ENCODE results near the gene LRRC46.
A peak's percentile ranks its signal among the peaks of the same experiment; 100 is the strongest.

Gene LRRC46

DNA sequence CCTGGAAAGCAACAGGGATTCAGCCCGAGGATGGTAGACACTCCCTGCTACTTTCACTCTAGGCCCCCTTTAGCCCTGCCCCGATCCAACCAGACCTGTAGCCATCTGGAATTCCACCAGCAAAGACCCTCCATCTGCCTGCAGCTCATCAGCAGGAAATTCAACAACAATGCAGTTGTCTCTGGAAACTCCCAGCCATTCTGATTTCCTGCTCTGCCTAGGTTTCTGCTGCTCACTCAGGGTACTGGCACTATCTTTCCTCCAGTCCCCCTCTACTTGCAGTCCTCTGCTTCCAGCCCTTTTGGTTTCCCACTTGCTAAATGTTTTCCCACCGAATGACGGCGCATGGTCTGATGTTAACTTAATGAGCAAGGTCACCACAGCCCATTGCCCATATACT lies 22.1 kb downstream of the LRRC46 start:
- no peak for DNase-seq

GRCh38 chr17:47855737-47856136 lies 24.3 kb downstream of the LRRC46 start:
- no peak for DNase-seq

- no peak for DNase-seq
Measured at GRCh38 chr17:47856830-47857229, 25.4 kb downstream of the LRRC46 start.

- DNase-seq: no peak
Measured at GRCh38 chr17:47857551-47858455, 26.3 kb downstream of the LRRC46 start.

DNA sequence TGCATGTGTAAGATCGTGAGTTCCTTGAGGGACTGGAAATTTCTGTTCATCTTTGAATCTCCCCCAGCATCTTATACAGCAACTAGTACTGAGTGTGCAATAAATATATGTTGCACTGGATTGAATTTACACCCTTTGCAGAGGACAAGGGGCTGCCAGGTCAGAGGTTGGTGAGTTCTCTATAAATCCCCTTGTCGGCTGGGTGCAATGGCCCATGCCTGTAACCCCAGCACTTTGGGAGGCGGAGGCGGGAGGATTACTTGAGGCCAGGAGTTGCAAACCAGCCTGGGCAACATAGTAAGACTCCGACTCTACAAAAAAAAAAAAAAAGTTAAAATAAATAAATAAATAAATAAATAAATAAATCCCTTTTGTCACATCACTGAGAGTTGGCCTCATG lies 28.9 kb downstream of the LRRC46 start:
- DNase-seq: no peak

DNA sequence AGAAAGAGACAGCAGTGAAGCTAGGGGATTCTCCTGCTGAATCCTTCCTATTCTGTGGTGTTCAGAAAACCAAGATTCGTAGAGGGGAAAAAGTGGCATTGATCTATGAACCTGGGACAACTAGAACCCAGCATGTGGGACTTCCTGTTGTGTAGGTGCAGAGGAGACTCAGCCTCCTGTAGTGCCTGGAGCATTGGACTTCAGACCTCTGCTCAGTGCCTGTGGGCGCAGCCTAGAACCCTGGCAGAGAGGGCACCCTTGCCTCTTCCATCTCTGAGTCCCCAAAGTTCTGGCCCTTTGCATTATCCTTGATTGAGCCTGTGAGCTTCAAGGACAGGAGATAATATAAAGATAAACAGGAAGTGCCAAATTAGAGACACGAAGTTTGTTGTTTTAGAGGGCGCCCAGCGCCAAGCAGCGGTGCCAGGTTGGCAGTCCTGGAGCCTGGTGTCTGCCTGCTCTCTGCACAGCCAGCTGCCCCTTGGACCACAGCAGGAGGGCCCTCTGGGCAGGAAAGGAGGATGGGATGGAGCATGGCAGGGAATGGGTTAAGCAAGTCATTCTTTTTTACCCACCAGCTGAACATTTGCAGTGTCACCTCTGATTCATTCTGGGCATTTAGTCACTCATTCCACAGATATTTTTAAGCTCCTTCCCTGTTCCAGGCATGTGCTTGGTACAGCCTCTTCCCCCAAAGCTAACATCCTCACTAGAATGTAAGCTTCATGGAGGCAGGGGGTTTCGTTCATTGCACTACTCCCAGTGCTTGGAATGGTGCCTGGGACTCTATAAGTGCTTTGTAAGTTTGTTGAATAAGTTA lies 31.4 kb downstream of the LRRC46 start:
- no peak for DNase-seq

GRCh38 chr17:47864791-47865216 lies 33.3 kb downstream of the LRRC46 start:
- peak; percentile 57 for DNase-seq

DNA sequence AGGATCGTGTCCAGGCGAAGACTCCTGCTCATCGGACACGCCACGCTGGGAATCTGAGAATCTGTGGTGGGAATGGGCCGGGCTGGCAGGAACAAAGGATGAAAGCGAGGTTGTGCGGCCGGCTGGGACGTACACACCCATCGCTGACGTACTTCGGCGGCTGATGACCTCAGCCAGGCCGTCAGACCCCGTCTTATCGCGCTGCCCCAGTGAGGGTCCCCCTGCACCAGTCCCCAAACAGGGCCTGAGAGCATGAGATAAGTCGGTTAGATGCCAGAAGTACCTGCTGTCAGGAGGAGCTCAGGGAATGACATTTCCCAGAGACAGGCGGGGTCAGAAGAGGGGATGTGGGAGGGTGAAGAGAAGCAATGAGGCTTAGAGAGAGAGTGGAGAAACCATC lies 35.5 kb downstream of the LRRC46 start:
- DNase-seq: no peak

DNA sequence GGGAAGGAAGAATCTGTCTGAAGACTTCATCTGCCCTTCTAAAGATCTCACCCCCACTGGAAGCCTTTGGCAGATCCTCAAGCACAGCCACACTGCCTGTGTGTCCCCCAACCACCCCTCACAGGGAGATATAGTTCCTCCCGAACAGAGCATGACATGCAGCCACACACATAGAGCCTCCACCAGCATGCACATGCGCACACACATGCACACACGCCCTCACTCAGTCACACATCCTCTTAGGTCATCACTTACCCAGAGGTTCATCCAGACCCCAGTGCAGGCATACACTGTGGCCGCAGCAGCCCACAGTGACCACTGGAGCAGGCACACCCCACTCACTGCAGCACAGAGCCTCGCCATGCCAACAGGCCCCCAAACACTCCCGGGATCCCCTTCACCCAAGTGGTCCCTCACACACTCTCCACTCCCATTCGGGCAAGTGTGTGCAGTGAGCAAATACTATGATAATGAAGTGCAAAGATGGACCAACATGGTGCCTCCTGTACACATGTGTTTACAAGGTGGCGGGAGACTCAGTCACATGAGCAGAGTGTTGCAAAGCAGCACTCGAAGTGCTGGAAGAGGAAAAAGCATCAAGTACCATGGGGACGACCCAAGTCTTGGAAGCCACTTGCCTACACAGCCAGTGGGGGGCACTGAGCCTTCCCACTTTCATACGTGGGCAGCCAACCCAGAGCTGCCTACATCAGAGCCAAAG lies 36.5 kb downstream of the LRRC46 start:
- DNase-seq: no peak

- DNase-seq: no peak
Measured at GRCh38 chr17:47869114-47869513, 37.6 kb downstream of the LRRC46 start.

- DNase-seq: no peak
Measured at GRCh38 chr17:47870056-47870455, 38.6 kb downstream of the LRRC46 start.

- DNase-seq: no peak
Measured at GRCh38 chr17:47871048-47871447, 39.6 kb downstream of the LRRC46 start.

- DNase-seq: no peak
Measured at GRCh38 chr17:47872019-47872650, 40.7 kb downstream of the LRRC46 start.

DNA sequence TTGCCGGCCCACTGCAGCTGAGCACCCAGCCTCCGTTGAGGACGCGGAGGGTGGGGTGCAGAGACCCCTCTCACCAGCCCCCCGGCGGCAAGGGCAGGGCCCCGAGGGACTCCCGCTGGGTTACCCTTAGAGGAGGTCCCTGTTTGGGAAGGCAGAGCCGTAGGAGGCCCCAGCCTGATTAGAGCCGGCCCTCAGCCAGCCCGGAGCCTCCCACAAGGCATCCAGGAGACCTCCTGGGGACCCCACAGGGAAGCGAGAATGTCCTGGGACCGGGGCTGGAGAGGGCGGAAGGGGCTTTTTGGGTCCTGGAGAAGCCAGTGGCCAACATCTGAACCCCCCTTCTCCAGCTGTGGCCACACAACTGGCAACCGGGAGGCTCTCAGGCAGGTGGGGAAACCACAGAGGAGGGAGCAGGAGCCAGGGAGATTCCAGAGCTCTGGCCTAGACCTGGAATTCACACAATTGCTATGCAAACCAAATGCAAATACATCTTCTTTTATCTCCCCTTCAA lies 41.2 kb downstream of the LRRC46 start:
- no peak for DNase-seq

DNA sequence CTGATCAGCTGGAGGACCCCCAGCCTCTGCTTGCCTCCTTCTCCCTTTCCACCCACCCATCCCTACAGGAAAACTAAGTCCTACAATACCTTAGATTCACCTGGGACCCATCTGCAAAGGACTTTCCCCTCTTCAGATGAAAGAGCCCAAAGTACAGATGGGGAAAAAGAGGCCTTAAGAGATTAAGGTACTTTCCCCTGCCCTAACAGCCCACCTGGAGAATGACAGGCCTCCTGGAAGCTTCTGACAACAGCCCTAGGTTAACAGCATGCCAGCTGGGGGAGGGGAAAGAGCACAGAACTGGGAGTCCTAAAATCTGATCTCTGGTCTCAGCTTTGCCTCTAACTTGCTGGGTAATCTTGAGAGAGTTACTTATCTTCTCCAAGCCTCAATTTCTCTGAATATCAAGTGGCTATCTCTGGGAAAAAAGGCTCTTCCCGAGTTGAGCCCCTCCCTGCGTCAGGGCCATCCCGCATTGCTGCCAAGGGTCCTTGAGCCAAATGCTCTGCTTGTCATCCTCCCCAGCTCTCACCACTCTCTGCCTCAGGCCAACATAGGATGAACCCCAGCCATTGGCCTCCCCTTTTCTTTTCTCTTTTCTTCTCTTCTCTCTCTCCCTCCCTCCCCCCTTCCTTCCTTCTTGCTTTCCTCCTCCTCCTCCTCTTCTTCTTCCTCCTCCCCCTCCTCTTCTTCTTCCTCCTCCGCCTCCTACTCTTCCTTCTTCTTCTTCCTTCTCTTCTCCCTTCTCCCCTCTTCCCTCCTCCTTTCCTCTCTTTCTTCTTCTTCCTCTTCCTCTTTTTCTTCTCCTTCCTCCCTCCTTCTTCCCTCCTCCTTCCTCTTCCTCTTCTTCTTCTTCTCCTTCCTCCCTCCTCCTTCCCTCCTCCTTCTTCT lies 42.0 kb downstream of the LRRC46 start:
- DNase-seq: no peak

DNA sequence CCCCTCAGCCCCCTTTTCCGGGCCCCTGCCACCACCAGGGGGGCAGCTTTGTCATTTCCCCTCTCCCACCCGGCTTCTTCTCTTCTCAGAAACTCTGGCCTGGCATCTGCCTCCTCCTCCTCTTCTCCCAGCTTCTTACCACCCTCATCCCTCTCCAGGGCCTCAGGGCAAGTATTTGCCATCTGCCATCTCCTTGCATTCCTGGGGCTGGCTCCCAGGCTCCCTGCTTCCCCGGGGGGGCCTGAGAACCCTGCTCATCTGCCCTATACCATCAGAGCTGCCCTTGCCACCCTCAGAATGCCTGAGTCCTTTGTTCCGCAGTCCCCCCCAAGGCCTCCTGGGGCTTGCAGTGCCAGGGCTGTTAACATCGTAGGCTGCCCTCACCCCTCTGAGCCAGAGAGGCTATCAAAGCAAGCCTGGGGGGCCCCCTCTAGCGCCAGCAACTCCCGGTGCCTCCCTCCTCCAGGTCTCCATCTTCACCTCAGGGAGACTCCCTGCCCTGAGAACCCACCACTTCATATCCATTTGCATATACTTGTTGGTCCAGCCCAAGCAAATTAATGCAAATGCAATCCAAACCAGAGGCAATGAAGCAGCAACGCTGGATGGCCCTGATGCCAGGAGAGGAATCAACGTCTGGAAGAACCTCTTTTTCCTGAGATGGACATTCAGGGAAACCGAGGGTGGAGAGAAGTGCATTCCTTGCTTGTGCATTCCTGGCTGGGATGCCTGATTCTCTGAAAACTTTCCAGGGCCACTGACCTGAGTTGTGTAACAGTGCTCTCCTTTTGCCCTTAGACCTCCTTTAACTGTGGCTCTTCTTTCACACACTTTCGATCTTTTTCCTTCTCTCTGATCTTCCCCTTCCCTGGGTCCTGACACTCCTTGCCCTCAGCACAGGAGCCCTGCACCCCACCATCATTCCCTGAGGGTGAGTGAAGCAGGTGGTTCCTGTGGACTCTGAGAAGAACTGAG lies 43.8 kb downstream of the LRRC46 start:
- DNase-seq: no peak

- DNase-seq: no peak
Measured at GRCh38 chr17:47877368-47878034, 46.0 kb downstream of the LRRC46 start.

DNA sequence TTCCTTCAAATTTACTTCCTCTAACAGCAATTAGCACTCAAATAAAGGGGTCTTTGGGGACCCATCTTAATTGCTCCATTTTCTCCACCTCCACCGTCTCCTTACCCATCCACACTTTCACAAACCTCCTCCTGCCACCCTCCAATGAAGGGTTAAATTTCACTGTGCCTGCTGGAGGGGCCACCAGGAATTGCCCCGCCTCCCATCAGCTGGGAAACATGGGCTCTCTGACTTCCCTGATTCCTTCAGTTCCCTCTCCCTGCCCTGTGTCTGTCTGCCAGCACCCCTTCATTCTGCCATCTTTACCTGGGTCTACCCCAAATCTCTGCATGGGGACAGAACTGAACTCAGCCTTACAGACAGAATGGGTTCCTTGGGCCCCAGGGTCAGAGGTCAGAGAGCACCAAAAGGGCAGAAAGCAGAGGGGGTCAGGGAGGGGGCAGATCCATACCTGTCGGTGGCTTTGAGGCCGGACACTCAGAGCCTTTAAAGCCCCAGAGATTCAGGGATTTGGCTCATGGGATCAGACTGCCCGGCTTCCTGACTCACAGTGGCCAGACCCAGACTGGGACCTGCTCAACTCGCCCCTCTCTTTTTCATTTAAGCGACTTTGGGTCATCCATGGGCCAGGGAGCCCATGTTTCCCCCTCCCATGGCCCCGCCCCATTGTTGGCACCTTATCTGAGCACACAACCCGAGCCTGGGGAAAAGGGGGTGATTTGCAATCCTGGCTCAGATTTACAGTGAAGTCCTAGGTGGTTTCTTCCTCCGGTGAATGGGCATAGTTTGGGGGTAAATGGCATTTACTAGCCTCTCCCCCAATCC lies 46.9 kb downstream of the LRRC46 start:
- DNase-seq: no peak

Measured in activated CD4-positive, alpha-beta T cell treated with anti-CD3 and anti-CD28 coated beads, Interleukin-2, Interleukin-6, amounts not matched to agents 100 ng/mL and 50 ng/mL, durations not matched to agents 16 hours and 8 hours (primary cell).